HCT116 (cell line): Measurements from ENCODE around the gene PTPRR. TPM values are rescaled to one million over a fixed set of nuclear protein-coding genes. Genes with fewer than 3 reads are reported as not detected.

Source experiments
- ATAC-seq: fragments of 200-7000 bp; cut with Tn5 transposase; 2 replicates; pipeline ENCODE4 v1.9.1; 2020; ENCODE audit warnings: mild to moderate bottlenecking, moderate library complexity
- BruUV-seq: library from RNA; stranded (reverse); fragments of 400-500 nt; replicated peaks from 2 replicates; lab custom pipeline; 2021; lab: Mats Ljungman, UMichigan
- CTCF ChIA-PET: fragments of 300-600 bp; sonication (Branson Sonifier 250); formaldehyde crosslinking; loops from one replicate; lab custom pipeline; 2021; ENCODE audit warnings: antibody characterized with exemption; lab: Charles Lee
- POLR2A ChIA-PET: fragments of 300-600, 350-600 bp; sonication (Branson Sonifier 250); formaldehyde crosslinking; loops from one replicate; lab custom pipeline; 2021; ENCODE audit warnings: antibody characterized with exemption; lab: Charles Lee
- RAD21 ChIA-PET, 2 experiments: fragments of 300-600 bp; sonication (Branson Sonifier 250); formaldehyde crosslinking; loops; one replicate each; lab custom pipeline; 2023; ENCODE audit warnings: low total read pairs in 2 of 2; ENCODE audit not compliant: uncharacterized antibody in 2 of 2, unreplicated experiment in 2 of 2, low non-redundant PET in 1 of 2; lab: Charles Lee
- DNase-seq: peaks from one replicate; pipeline ENCODE4 v3.0.0-alpha.2; 2010; ENCODE audit warnings: low read depth, low spot score
- H2AFZ ChIP-seq: fragments of 200-600 bp; shearing (Covaris generic), sonication (generic); 2 replicates; pipeline ENCODE4 v1.6.1; 2017; ENCODE audit warnings: low read depth, mixed run types, mixed read lengths, antibody characterized with exemption, low read length; ENCODE audit not compliant: poor library complexity, severe bottlenecking
- H3K27ac ChIP-seq: 2 replicates; pipeline ENCODE4 v1.5.1; 2012; ENCODE audit warnings: low read depth, low read length
- H3K27me3 ChIP-seq: fragments of 200-600 bp; sonication (generic); 2 replicates; pipeline ENCODE4 v1.6.1; 2016; ENCODE audit warnings: mixed run types, low read length, mixed read lengths; ENCODE audit not compliant: insufficient read depth
- H3K36me3 ChIP-seq, 2 experiments: fragments of 200-500 bp in 1 of 2; fragments of 200-600 bp in 1 of 2; sonication (Bioruptor generic) in 1 of 2; sonication (generic) in 1 of 2; 2 replicates each; pipeline versions ENCODE4 v1.5.1 to v1.6.1; 2014 to 2016; ENCODE audit warnings: low read length in 2 of 2, inconsistent platforms in 1 of 2, mixed read lengths in 1 of 2, mixed run types in 1 of 2; ENCODE audit not compliant: insufficient read depth in 2 of 2, control insufficient read depth in 1 of 2
- H3K4me1 ChIP-seq, 2 experiments: fragments of 200-600 bp in 1 of 2; sonication (generic) in 1 of 2; 2 replicates each; pipeline versions ENCODE4 v1.5.1 to v1.6.1; 2012 to 2017; ENCODE audit warnings: low read length in 2 of 2, inconsistent platforms in 1 of 2, mild to moderate bottlenecking in 1 of 2, mixed read lengths in 1 of 2, mixed run types in 1 of 2, moderate library complexity in 1 of 2; ENCODE audit not compliant: insufficient read depth in 2 of 2, control insufficient read depth in 1 of 2
- H3K4me2 ChIP-seq: fragments of 200-600 bp; sonication (generic); 2 replicates; pipeline ENCODE4 v1.6.1; 2017; ENCODE audit warnings: mixed run types, low read length, mixed read lengths
- H3K4me3 ChIP-seq, 2 experiments: fragments of 200-600 bp in 1 of 2; sonication (generic) in 1 of 2; replicated peaks in 1 of 2; 2 replicates each; pipeline ENCODE4 v1.5.1; 2011 to 2016; ENCODE audit warnings: low read length in 2 of 2, control low read depth in 1 of 2, low read depth in 1 of 2, mild to moderate bottlenecking in 1 of 2, mixed read lengths in 1 of 2, mixed run types in 1 of 2
- H3K79me2 ChIP-seq: fragments of 200-600 bp; sonication (generic); 2 replicates; pipeline ENCODE4 v1.6.1; 2017; ENCODE audit warnings: mild to moderate bottlenecking, mixed run types, low read length, moderate library complexity, mixed read lengths; ENCODE audit not compliant: insufficient read depth
- H3K9ac ChIP-seq: fragments of 200-600 bp; sonication (generic); 2 replicates; pipeline ENCODE4 v1.6.1; 2016; ENCODE audit warnings: low read length, mixed read lengths
- H3K9me2 ChIP-seq: fragments of 200-600 bp; sonication (generic), shearing (Covaris generic); 2 replicates; pipeline ENCODE4 v1.6.1; 2017; ENCODE audit warnings: mixed run types, mild to moderate bottlenecking, moderate library complexity; ENCODE audit not compliant: insufficient read depth
- H3K9me3 ChIP-seq, 2 experiments: fragments of 200-500 bp in 1 of 2; fragments of 200-600 bp in 1 of 2; sonication (Bioruptor generic) in 1 of 2; sonication (generic) in 1 of 2; 2 replicates each; pipeline ENCODE4 v1.6.1; 2014 to 2017; ENCODE audit warnings: low read length in 2 of 2, mixed read lengths in 2 of 2, inconsistent platforms in 1 of 2, low read depth in 1 of 2, mild to moderate bottlenecking in 1 of 2, mixed run types in 1 of 2, moderate library complexity in 1 of 2; ENCODE audit not compliant: control insufficient read depth in 1 of 2, insufficient read depth in 1 of 2
- H4K20me1 ChIP-seq: fragments of 200-600 bp; sonication (generic), shearing (Covaris generic); 2 replicates; pipeline ENCODE4 v1.6.1; 2017; ENCODE audit warnings: mixed run types, mild to moderate bottlenecking, moderate library complexity; ENCODE audit not compliant: insufficient read depth
- ATF3 ChIP-seq: IDR thresholded peaks from 2 replicates; pipeline ENCODE4 v1.6.1; 2012
- EGR1 ChIP-seq: IDR thresholded peaks from 2 replicates; pipeline ENCODE4 v1.6.1; 2012; ENCODE audit warnings: low read depth
- ELF1 ChIP-seq: IDR thresholded peaks from 2 replicates; pipeline ENCODE4 v1.6.1; 2012; ENCODE audit warnings: low read depth, borderline replicate concordance
- RAD21 ChIP-seq: IDR thresholded peaks from 2 replicates; pipeline ENCODE4 v1.6.1; 2012; ENCODE audit warnings: low read depth, mild to moderate bottlenecking
- REST ChIP-seq: IDR thresholded peaks from 2 replicates; pipeline ENCODE4 v1.6.1; 2012; ENCODE audit warnings: low read depth
- SIN3A ChIP-seq: IDR thresholded peaks from 2 replicates; pipeline ENCODE4 v1.6.1; 2012; ENCODE audit warnings: low read depth
- SP1 ChIP-seq: IDR thresholded peaks from 2 replicates; pipeline ENCODE4 v1.6.1; 2012; ENCODE audit warnings: low read depth
- SRF ChIP-seq: IDR thresholded peaks from 2 replicates; pipeline ENCODE4 v1.6.1; 2012; ENCODE audit warnings: low read depth
- TCF7L2 ChIP-seq: IDR thresholded peaks from 2 replicates; pipeline ENCODE4 v1.7.0; 2011; ENCODE audit warnings: borderline replicate concordance, inconsistent platforms; ENCODE audit not compliant: insufficient read depth, insufficient read length; ENCODE audit errors: extremely low read depth
- ZFX ChIP-seq: fragments of 450-650 bp; IDR thresholded peaks from 2 replicates; pipeline ENCODE4 v1.6.1; 2017
- intact Hi-C: fragments of 100-400 bp; cut with micrococcal nuclease; formaldehyde crosslinking; loops from 2 replicates; pipeline ENCODE4 v1.10.0; 2022
- total RNA-seq: library from RNA; stranded (reverse); gene quantifications from one replicate; pipeline ENCODE4 v1.2.1, GENCODE V29; 2021; ENCODE audit not compliant: unreplicated experiment
- TF ChIP-seq, protein P1 (sequence below), 3 experiments: fragments of 200-600 bp in 1 of 3; sonication (generic) in 1 of 3; IDR thresholded peaks in 2 of 3; conservative IDR thresholded peaks in 1 of 3; 2 replicates each; pipeline ENCODE4 v1.5.1; 2012 to 2017; ENCODE audit warnings: low read depth in 2 of 3, low read length in 2 of 3, antibody characterized with exemption in 1 of 3, borderline replicate concordance in 1 of 3, control low read depth in 1 of 3, mild to moderate bottlenecking in 1 of 3, mixed read lengths in 1 of 3, mixed run types in 1 of 3, moderate library complexity in 1 of 3; ENCODE audit not compliant: insufficient read depth in 1 of 3
- TF ChIP-seq, protein P2 (sequence below): IDR thresholded peaks from 2 replicates; pipeline ENCODE4 v1.6.1; 2012

Gene PTPRR
- total RNA-seq, 1 experiment from 2014 or later = 0.27 TPM

GRCh38 chr12:70771581-70771980 lies 149.0 kb downstream of the PTPRR start:
- Histone ChIP-seq H3K79me2 (no peaks in the 10 kb centered on the region), H3K9me3 (no peaks in the 10 kb centered on the region), H3K9ac (no peak overlapping the region), H4K20me1 (no peaks in the 10 kb centered on the region), H3K27ac (no peak overlapping the region), H3K27me3 (no peaks in the 10 kb centered on the region), H3K4me2 (no peak overlapping the region), H2AFZ (no peak overlapping the region), H3K9me2 (no peaks in the 10 kb centered on the region), H3K36me3 (no peaks in the 10 kb centered on the region), H3K4me3 (no peak overlapping the region), H3K4me1 (no peaks in the 10 kb centered on the region)
- intact Hi-C loops = no loop called here
- TF ChIP-seq ELF1 (no peak), SRF (no peak), TCF7L2 (no peak), ZFX (no peak), SIN3A (no peak), REST (no peak), SP1 (no peak)
- no peak for ATAC-seq
- no TSS peak for BruUV-seq
- CTCF ChIA-PET = no interaction called here
- RAD21 ChIA-PET = no interaction called here
- DNase-seq = no peak
- POLR2A ChIA-PET = no interaction called here

DNA sequence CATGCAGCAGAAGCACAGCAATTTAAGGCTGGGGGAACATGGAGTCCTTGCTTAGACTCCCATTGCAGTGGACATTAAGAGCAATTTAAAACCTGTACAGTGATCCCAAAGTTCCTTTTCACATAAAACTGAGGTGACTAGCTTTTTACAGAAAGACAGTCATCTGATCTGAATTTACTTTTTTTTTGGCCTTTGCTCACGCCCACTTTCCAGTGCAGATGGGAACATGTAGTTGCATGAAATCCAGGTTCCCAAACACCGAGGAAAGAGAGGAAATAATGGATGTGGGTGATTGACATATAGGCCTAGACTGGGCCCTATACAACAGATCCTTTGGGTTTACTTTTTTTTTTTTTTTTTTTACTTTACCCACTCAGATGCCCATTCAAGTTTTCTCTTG lies 156.9 kb downstream of the PTPRR start:
- Histone ChIP-seq H4K20me1 (no peaks in the 10 kb centered on the region), H3K36me3 (no peaks in the 10 kb centered on the region), H3K9me2 (no peaks in the 10 kb centered on the region), H3K79me2 (no peaks in the 10 kb centered on the region), H3K27ac (no peak overlapping the region), H3K9ac (no peak overlapping the region), H2AFZ (no peak overlapping the region), H3K27me3 (no peaks in the 10 kb centered on the region), H3K4me2 (no peak overlapping the region), H3K4me3 (no peak overlapping the region), H3K9me3 (no peaks in the 10 kb centered on the region), H3K4me1 (no peaks in the 10 kb centered on the region)
- ChIA-PET RAD21 (no interaction called here), POLR2A (interaction anchor here (0.7 kb wide), 1 partner anchor 16 kb away, joined by 4 read pairs; no protein-coding TSS in a partner anchor), CTCF (no interaction called here)
- no peak for DNase-seq
- BruUV-seq = no TSS peak
- no peak for ATAC-seq
- intact Hi-C loops = no loop called here
- TF ChIP-seq RAD21 = no peak
- TF ChIP-seq ATF3 = no peak
- TF ChIP-seq ZFX = no peak
- TF ChIP-seq, protein P1, sequence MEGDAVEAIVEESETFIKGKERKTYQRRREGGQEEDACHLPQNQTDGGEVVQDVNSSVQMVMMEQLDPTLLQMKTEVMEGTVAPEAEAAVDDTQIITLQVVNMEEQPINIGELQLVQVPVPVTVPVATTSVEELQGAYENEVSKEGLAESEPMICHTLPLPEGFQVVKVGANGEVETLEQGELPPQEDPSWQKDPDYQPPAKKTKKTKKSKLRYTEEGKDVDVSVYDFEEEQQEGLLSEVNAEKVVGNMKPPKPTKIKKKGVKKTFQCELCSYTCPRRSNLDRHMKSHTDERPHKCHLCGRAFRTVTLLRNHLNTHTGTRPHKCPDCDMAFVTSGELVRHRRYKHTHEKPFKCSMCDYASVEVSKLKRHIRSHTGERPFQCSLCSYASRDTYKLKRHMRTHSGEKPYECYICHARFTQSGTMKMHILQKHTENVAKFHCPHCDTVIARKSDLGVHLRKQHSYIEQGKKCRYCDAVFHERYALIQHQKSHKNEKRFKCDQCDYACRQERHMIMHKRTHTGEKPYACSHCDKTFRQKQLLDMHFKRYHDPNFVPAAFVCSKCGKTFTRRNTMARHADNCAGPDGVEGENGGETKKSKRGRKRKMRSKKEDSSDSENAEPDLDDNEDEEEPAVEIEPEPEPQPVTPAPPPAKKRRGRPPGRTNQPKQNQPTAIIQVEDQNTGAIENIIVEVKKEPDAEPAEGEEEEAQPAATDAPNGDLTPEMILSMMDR (IDR thresholded peaks at IDR 0.05 in 2 of 3, conservative IDR thresholded peaks at IDR 0.05 in 1 of 3; ENCODE audit: borderline replicate concordance in 1 of 3, insufficient read depth in 1 of 3, low read depth in 2 of 3, low read length in 2 of 3) = no peak
- no peak for TF ChIP-seq EGR1
- TF ChIP-seq, protein P2, sequence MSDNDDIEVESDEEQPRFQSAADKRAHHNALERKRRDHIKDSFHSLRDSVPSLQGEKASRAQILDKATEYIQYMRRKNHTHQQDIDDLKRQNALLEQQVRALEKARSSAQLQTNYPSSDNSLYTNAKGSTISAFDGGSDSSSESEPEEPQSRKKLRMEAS = no peak
- no peak for TF ChIP-seq SRF
- TF ChIP-seq TCF7L2 = no peak
